KMS-11 (cell line): ENCODE results near the gene PRMT5.
A peak's percentile ranks its signal among the peaks of the same experiment; 100 is the strongest.

Experiments
- H2AFZ ChIP-seq: fragments of 200-600 bp; sonication (generic); 2 replicates; pipeline ENCODE4 v1.6.1; 2016; ENCODE audit warnings: antibody characterized with exemption, mixed run types, low read depth
- H3K27ac ChIP-seq: fragments of 200-600 bp; sonication (generic); 2 replicates; pipeline ENCODE4 v1.6.1; 2016; ENCODE audit warnings: mild to moderate bottlenecking, mixed run types
- H3K27me3 ChIP-seq: fragments of 200-600 bp; sonication (generic); 2 replicates; pipeline ENCODE4 v1.6.1; 2017; ENCODE audit warnings: mild to moderate bottlenecking, low read depth, mixed run types, moderate library complexity; ENCODE audit not compliant: insufficient read depth
- H3K36me3 ChIP-seq: fragments of 200-600 bp; sonication (generic); 2 replicates; pipeline ENCODE4 v1.6.1; 2017; ENCODE audit warnings: mild to moderate bottlenecking, mixed run types; ENCODE audit not compliant: insufficient read depth
- H3K4me1 ChIP-seq: fragments of 200-600 bp; sonication (generic); 2 replicates; pipeline ENCODE4 v1.6.1; 2016; ENCODE audit warnings: mild to moderate bottlenecking, low read depth, mixed run types; ENCODE audit not compliant: poor library complexity, severe bottlenecking
- H3K4me2 ChIP-seq: fragments of 200-600 bp; sonication (generic); 2 replicates; pipeline ENCODE4 v1.7.0; 2016; ENCODE audit warnings: mild to moderate bottlenecking, mixed run types
- H3K4me3 ChIP-seq: fragments of 200-600 bp; sonication (generic); IDR thresholded peaks from 2 replicates; pipeline ENCODE4 v1.6.1; 2017; ENCODE audit warnings: low read depth, low read length, mixed read lengths; ENCODE audit not compliant: insufficient read depth
- H3K79me2 ChIP-seq: fragments of 200-600 bp; sonication (generic); 2 replicates; pipeline ENCODE4 v1.6.1; 2016; ENCODE audit warnings: low read depth, mixed run types; ENCODE audit not compliant: insufficient read depth
- H3K9ac ChIP-seq: fragments of 200-600 bp; sonication (generic); 2 replicates; pipeline ENCODE4 v1.6.1; 2016; ENCODE audit warnings: mild to moderate bottlenecking, mixed run types
- H4K20me1 ChIP-seq: fragments of 200-600 bp; sonication (generic); 2 replicates; pipeline ENCODE4 v1.6.1; 2016; ENCODE audit warnings: mild to moderate bottlenecking, mixed run types; ENCODE audit not compliant: insufficient read depth
- CTCF ChIP-seq: fragments of 200-600 bp; sonication (generic); conservative IDR thresholded peaks from 2 replicates; pipeline ENCODE4 v1.6.1; 2017; ENCODE audit warnings: low read depth, mild to moderate bottlenecking, antibody characterized with exemption, low read length, moderate library complexity, mixed read lengths

PRMT5 gene

DNA sequence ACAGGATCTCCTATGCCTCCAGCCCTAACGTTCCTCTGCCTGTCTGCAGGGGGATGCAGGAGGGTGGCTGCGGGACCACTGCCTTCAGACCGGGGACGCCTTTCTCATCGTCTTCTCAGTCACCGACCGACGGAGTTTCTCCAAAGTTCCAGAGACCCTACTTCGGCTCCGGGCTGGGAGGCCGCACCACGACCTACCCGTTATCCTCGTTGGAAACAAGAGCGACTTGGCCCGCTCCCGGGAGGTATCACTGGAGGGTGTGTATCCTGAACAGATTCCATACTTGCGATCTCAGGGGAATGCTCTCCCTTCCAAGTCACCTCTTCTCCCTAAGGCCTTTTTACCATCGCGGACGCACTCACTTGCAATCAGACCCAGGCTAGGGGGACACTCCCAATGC lies 43.2 kb downstream of the PRMT5 start:
- no peak for TF ChIP-seq CTCF
- peak overlapping the region; percentile 41; the same call in 1 of the 2 replicates for H2AFZ ChIP-seq
- no peaks in the 10 kb centered on the region for H3K36me3 ChIP-seq
- no peak overlapping the region for H3K4me3 ChIP-seq
- peak overlapping the region; percentile 73 for H3K4me2 ChIP-seq
- peaks cover 54% of the 10 kb centered on the region for H3K4me1 ChIP-seq
- peak overlapping the region; percentile 70; the same call in 1 of the 2 replicates for H3K9ac ChIP-seq
- H3K27me3 ChIP-seq = no peaks in the 10 kb centered on the region
- peak overlapping the region; percentile 86 for H3K27ac ChIP-seq
- H3K79me2 ChIP-seq = no peaks in the 10 kb centered on the region
- H4K20me1 ChIP-seq = no peaks in the 10 kb centered on the region

- H3K27me3 ChIP-seq = no peaks in the 10 kb centered on the region
- H3K4me2 ChIP-seq = no peak overlapping the region
- no peaks in the 10 kb centered on the region for H3K36me3 ChIP-seq
- no peaks in the 10 kb centered on the region for H3K79me2 ChIP-seq
- H3K27ac ChIP-seq = no peak overlapping the region
- peaks cover 52% of the 10 kb centered on the region for H3K4me1 ChIP-seq
- H3K4me3 ChIP-seq = no peak overlapping the region
- H3K9ac ChIP-seq = no peak overlapping the region
- no peak for TF ChIP-seq CTCF
- H4K20me1 ChIP-seq = no peaks in the 10 kb centered on the region
- H2AFZ ChIP-seq = no peak overlapping the region
Observed at GRCh38 chr14:22884738-22885523, 44.2 kb downstream of the PRMT5 start.

GRCh38 chr14:22884076-22884737 lies 45.0 kb downstream of the PRMT5 start:
- H3K4me1 ChIP-seq = peaks cover 44% of the 10 kb centered on the region
- no peaks in the 10 kb centered on the region for H3K79me2 ChIP-seq
- H3K4me3 ChIP-seq = no peak overlapping the region
- TF ChIP-seq CTCF = no peak
- H2AFZ ChIP-seq = no peak overlapping the region
- H3K9ac ChIP-seq = no peak overlapping the region
- H4K20me1 ChIP-seq = no peaks in the 10 kb centered on the region
- no peaks in the 10 kb centered on the region for H3K36me3 ChIP-seq
- peak overlapping the region; percentile 18; the same call in 1 of the 2 replicates for H3K27ac ChIP-seq
- H3K27me3 ChIP-seq = no peaks in the 10 kb centered on the region
- H3K4me2 ChIP-seq = peak overlapping the region; percentile 9; the same call in 1 of the 2 replicates

DNA sequence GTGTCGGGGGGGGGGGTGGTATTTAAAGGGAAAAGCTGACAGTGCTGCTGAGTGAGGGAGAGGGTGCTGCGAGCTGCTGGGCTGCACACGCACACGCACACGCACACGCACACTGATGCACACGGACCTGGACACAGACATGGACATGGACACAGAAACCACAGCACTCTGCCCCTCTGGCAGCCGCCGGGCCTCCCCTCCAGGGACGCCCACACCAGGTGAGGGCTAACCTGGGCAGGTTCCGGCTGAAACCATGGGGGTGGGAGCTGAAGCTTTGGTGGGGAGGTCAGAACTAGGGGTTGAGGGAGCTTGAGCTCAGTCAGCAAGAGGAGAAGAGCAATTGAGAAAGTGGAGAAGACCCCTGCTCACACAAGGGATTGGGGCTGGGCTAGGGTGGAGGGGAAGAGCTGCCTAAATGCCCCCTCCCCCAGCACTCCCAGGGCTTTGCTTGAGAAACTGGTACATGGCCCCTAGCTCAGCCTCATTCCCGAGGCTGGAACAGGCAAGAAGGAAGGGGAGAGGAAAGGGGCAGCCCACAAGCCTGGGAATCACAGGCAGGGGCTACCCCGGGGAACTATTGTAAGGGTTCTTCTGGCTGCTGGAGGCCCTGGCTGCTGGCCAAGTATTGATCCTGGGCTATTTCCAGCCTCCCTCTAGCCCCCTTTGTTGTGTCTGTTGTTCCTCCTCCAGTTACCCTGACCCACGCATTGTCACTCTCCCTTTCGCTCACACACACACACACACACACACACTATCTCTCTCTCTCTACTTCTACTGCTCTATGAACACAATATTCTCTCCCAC lies 45.8 kb downstream of the PRMT5 start, which contains the start of gene REM2:
REM2 (plus strand) TSS at position 50 of the 804 bp plus-strand sequence; CDS start at position 116, 66 bp downstream.
- H3K9ac ChIP-seq = no peak within 1 kb of the TSS
- no peak within 1 kb of the TSS for H3K4me3 ChIP-seq

More for the DNA sequence above, 45.8 kb downstream of the PRMT5 start, which contains the start of gene REM2:
- Histone ChIP-seq H3K36me3 (no peaks in the 10 kb centered on the region), H3K27me3 (no peaks in the 10 kb centered on the region), H3K4me1 (peaks cover 36% of the 10 kb centered on the region), H3K4me2 (peak within 1 kb of the TSS; percentile 9; the same call in 1 of the 2 replicates), H4K20me1 (no peaks in the 10 kb centered on the region), H3K27ac (peak within 1 kb of the TSS; percentile 18; the same call in 1 of the 2 replicates), H3K79me2 (no peaks in the 10 kb centered on the region), H2AFZ (no peak within 1 kb of the TSS)
- no peak for TF ChIP-seq CTCF
